HCT116 (cell line): ENCODE results near the gene RNASEH2C.
A peak's percentile ranks its signal among the peaks of the same experiment; 100 is the strongest.

Experiments
- CEBPB ChIP-seq: IDR thresholded peaks from 2 replicates; pipeline ENCODE4 v1.6.1; 2012; ENCODE audit warnings: low read depth
- EGR1 ChIP-seq: IDR thresholded peaks from 2 replicates; pipeline ENCODE4 v1.6.1; 2012; ENCODE audit warnings: low read depth
- EZH2 ChIP-seq: fragments of 200-600 bp; sonication (generic); IDR thresholded peaks from 2 replicates; pipeline ENCODE4 v1.6.1; 2017; ENCODE audit warnings: antibody characterized with exemption, mixed run types
- EZH2phosphoT487 ChIP-seq: fragments of 200-600 bp; IDR thresholded peaks from 2 replicates; pipeline ENCODE4 v1.6.1; 2018; ENCODE audit warnings: antibody characterized with exemption, borderline replicate concordance
- FOSL1 ChIP-seq: IDR thresholded peaks from 2 replicates; pipeline ENCODE4 v1.6.1; 2012; ENCODE audit warnings: low read depth
- POLR2A ChIP-seq: IDR thresholded peaks from 2 replicates; pipeline ENCODE4 v1.7.0; 2011; ENCODE audit warnings: borderline replicate concordance; ENCODE audit not compliant: insufficient read depth, insufficient read length; ENCODE audit errors: extremely low read depth
- POLR2AphosphoS5 ChIP-seq: IDR thresholded peaks from 2 replicates; pipeline ENCODE4 v1.6.1; 2011; ENCODE audit warnings: mild to moderate bottlenecking, low read depth, low read length, moderate library complexity
- RAD21 ChIP-seq: IDR thresholded peaks from 2 replicates; pipeline ENCODE4 v1.6.1; 2012; ENCODE audit warnings: low read depth, mild to moderate bottlenecking
- ZNF274 ChIP-seq: fragments of 200-500 bp; sonication (Bioruptor generic); IDR thresholded peaks from 2 replicates; pipeline ENCODE4 v1.6.1; 2014; ENCODE audit warnings: mild to moderate bottlenecking, low read depth, low read length, inconsistent platforms
- TF ChIP-seq, protein P1 (sequence below), 3 experiments: fragments of 200-600 bp in 1 of 3; sonication (generic) in 1 of 3; IDR thresholded peaks in 2 of 3; conservative IDR thresholded peaks in 1 of 3; 2 replicates each; pipeline ENCODE4 v1.5.1; 2012 to 2017; ENCODE audit warnings: low read depth in 2 of 3, low read length in 2 of 3, antibody characterized with exemption in 1 of 3, borderline replicate concordance in 1 of 3, control low read depth in 1 of 3, mild to moderate bottlenecking in 1 of 3, mixed read lengths in 1 of 3, mixed run types in 1 of 3, moderate library complexity in 1 of 3; ENCODE audit not compliant: insufficient read depth in 1 of 3
- TF ChIP-seq, protein P2 (sequence below): IDR thresholded peaks from 2 replicates; pipeline ENCODE4 v1.6.1; 2012
- TF ChIP-seq, protein P3 (sequence below): IDR thresholded peaks from 2 replicates; pipeline ENCODE4 v1.6.1; 2012; ENCODE audit warnings: low read depth
- TF ChIP-seq, protein P4 (sequence below): IDR thresholded peaks from 2 replicates; pipeline ENCODE4 v1.6.1; 2012

DNA sequence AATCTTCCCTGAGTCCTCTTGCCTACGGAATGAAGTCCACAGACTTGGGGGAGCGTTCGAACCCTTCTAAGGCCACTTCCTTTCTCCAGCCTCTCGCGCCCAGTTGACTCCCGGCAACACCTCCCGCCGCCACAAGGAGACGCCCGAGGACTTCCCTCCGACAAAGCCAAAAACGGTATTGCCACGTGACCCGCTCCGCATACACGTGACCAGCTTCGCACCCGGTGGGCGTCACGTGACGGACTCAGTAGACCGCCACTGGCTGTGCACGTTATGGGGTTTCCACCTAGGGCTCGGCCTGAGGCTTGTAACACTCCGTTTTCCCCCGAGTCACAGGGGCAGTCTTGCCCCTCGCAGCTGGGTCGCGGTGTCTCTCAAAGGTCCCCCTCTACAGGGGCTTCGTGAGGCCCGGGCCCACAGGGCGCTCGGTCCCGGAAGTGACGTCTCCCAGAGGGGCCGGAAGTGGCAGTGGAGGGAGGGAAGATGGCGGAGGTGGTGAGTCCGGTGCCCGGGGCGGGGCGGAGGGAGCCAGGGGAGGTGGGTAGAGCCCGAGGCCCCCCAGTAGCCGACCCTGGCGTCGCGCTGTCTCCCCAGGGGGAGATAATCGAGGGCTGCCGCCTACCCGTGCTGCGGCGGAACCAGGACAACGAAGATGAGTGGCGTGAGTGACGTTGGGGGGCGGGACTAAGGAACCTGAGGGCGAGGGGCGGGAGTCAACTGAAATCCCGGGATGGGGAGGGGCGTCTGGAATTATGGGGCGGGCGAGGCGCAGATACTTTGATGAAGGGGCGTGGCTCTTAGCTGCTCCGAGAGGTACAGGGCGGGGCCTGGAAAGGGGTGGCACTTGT is 8.6 kb downstream of the RNASEH2C start, which contains the start of gene KAT5:
- TF ChIP-seq, protein P1, sequence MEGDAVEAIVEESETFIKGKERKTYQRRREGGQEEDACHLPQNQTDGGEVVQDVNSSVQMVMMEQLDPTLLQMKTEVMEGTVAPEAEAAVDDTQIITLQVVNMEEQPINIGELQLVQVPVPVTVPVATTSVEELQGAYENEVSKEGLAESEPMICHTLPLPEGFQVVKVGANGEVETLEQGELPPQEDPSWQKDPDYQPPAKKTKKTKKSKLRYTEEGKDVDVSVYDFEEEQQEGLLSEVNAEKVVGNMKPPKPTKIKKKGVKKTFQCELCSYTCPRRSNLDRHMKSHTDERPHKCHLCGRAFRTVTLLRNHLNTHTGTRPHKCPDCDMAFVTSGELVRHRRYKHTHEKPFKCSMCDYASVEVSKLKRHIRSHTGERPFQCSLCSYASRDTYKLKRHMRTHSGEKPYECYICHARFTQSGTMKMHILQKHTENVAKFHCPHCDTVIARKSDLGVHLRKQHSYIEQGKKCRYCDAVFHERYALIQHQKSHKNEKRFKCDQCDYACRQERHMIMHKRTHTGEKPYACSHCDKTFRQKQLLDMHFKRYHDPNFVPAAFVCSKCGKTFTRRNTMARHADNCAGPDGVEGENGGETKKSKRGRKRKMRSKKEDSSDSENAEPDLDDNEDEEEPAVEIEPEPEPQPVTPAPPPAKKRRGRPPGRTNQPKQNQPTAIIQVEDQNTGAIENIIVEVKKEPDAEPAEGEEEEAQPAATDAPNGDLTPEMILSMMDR (IDR thresholded peaks at IDR 0.05 in 2 of 3, conservative IDR thresholded peaks at IDR 0.05 in 1 of 3; ENCODE audit: borderline replicate concordance in 1 of 3, insufficient read depth in 1 of 3, low read depth in 2 of 3, low read length in 2 of 3): peak in 2 of 3 experiments; percentile 94 to 97; a peak in 4 of 6 replicates
- TF ChIP-seq FOSL1: no peak
- TF ChIP-seq, protein P2, sequence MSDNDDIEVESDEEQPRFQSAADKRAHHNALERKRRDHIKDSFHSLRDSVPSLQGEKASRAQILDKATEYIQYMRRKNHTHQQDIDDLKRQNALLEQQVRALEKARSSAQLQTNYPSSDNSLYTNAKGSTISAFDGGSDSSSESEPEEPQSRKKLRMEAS: no peak
- TF ChIP-seq ZNF274: no peak
- no peak for TF ChIP-seq EZH2phosphoT487
- no peak for TF ChIP-seq RAD21
- TF ChIP-seq EZH2: no peak
- TF ChIP-seq CEBPB: no peak
- TF ChIP-seq, protein P3, sequence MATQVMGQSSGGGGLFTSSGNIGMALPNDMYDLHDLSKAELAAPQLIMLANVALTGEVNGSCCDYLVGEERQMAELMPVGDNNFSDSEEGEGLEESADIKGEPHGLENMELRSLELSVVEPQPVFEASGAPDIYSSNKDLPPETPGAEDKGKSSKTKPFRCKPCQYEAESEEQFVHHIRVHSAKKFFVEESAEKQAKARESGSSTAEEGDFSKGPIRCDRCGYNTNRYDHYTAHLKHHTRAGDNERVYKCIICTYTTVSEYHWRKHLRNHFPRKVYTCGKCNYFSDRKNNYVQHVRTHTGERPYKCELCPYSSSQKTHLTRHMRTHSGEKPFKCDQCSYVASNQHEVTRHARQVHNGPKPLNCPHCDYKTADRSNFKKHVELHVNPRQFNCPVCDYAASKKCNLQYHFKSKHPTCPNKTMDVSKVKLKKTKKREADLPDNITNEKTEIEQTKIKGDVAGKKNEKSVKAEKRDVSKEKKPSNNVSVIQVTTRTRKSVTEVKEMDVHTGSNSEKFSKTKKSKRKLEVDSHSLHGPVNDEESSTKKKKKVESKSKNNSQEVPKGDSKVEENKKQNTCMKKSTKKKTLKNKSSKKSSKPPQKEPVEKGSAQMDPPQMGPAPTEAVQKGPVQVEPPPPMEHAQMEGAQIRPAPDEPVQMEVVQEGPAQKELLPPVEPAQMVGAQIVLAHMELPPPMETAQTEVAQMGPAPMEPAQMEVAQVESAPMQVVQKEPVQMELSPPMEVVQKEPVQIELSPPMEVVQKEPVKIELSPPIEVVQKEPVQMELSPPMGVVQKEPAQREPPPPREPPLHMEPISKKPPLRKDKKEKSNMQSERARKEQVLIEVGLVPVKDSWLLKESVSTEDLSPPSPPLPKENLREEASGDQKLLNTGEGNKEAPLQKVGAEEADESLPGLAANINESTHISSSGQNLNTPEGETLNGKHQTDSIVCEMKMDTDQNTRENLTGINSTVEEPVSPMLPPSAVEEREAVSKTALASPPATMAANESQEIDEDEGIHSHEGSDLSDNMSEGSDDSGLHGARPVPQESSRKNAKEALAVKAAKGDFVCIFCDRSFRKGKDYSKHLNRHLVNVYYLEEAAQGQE: no peak
- TF ChIP-seq POLR2A: peak; percentile 23
- peak; percentile 44 for TF ChIP-seq POLR2AphosphoS5
- TF ChIP-seq EGR1: no peak
- TF ChIP-seq, protein P4, sequence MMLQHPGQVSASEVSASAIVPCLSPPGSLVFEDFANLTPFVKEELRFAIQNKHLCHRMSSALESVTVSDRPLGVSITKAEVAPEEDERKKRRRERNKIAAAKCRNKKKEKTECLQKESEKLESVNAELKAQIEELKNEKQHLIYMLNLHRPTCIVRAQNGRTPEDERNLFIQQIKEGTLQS: no peak
